Measurements from ENCODE around the gene ZMYM3.

- TF ChIP-seq, protein P1, sequence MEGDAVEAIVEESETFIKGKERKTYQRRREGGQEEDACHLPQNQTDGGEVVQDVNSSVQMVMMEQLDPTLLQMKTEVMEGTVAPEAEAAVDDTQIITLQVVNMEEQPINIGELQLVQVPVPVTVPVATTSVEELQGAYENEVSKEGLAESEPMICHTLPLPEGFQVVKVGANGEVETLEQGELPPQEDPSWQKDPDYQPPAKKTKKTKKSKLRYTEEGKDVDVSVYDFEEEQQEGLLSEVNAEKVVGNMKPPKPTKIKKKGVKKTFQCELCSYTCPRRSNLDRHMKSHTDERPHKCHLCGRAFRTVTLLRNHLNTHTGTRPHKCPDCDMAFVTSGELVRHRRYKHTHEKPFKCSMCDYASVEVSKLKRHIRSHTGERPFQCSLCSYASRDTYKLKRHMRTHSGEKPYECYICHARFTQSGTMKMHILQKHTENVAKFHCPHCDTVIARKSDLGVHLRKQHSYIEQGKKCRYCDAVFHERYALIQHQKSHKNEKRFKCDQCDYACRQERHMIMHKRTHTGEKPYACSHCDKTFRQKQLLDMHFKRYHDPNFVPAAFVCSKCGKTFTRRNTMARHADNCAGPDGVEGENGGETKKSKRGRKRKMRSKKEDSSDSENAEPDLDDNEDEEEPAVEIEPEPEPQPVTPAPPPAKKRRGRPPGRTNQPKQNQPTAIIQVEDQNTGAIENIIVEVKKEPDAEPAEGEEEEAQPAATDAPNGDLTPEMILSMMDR (IDR thresholded peaks at IDR 0.05): no peak
- TF ChIP-seq POLR2A (IDR thresholded peaks at IDR 0.05): no peak
These were observed 17.1 kb downstream of the ZMYM3 start for GRCh38 chrX:71236836-71237235.
